Measurements from ENCODE around the gene ZNF580. TPM values are rescaled to one million over a fixed set of nuclear protein-coding genes. Genes with fewer than 3 reads are reported as not detected.
A peak's percentile ranks its signal among the peaks of the same experiment; 100 is the strongest.

The ZNF580 gene
- total and polyA plus RNA-seq, 9 of the 15 experiments (the other 6 are each of a cell fraction or from before 2014, with no cell fraction given) = 2.3 to 47.4 (median 6.0) TPM

GRCh38 chr19:55674841-55675660, 34.2 kb downstream of the ZNF580 start, which contains the start of gene EPN1 (continued):
- no peak for TF ChIP-seq SRSF9 (IDR thresholded peaks at IDR 0.05; ENCODE audit: borderline replicate concordance, low read depth, low read length)
- peak; percentile 79 for TF ChIP-seq KDM5B (IDR thresholded peaks at IDR 0.05; ENCODE audit: insufficient replicate concordance, low read depth, low read length)
- peak; percentile 83 for TF ChIP-seq CCNT2 (IDR thresholded peaks at IDR 0.05; ENCODE audit: borderline replicate concordance, extremely low read depth, insufficient read length, low read depth, low read length)
- peak; percentile 11 to 82; a peak in 2 of 4 replicates for TF ChIP-seq SIN3A (IDR thresholded peaks at IDR 0.05; ENCODE audit: borderline replicate concordance in 2 of 2, control insufficient read depth in 1 of 2, low read depth in 2 of 2, low read length in 2 of 2)
- TF ChIP-seq, protein P1, sequence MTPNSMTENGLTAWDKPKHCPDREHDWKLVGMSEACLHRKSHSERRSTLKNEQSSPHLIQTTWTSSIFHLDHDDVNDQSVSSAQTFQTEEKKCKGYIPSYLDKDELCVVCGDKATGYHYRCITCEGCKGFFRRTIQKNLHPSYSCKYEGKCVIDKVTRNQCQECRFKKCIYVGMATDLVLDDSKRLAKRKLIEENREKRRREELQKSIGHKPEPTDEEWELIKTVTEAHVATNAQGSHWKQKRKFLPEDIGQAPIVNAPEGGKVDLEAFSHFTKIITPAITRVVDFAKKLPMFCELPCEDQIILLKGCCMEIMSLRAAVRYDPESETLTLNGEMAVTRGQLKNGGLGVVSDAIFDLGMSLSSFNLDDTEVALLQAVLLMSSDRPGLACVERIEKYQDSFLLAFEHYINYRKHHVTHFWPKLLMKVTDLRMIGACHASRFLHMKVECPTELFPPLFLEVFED (CRISPR knock-in tag; conservative IDR thresholded peaks at IDR 0.05) = peak; percentile 81; the same call in 1 of the 2 replicates
- no peak for TF ChIP-seq ZNF77 (CRISPR knock-in tag; IDR thresholded peaks at IDR 0.05)
- TF ChIP-seq KHSRP (IDR thresholded peaks at IDR 0.05) = no peak
- no peak for TF ChIP-seq ZNF165 (CRISPR knock-in tag; IDR thresholded peaks at IDR 0.05; ENCODE audit: borderline replicate concordance)
- TF ChIP-seq ZNF780A (CRISPR knock-in tag; IDR thresholded peaks at IDR 0.05) = no peak
- TF ChIP-seq, protein P2, sequence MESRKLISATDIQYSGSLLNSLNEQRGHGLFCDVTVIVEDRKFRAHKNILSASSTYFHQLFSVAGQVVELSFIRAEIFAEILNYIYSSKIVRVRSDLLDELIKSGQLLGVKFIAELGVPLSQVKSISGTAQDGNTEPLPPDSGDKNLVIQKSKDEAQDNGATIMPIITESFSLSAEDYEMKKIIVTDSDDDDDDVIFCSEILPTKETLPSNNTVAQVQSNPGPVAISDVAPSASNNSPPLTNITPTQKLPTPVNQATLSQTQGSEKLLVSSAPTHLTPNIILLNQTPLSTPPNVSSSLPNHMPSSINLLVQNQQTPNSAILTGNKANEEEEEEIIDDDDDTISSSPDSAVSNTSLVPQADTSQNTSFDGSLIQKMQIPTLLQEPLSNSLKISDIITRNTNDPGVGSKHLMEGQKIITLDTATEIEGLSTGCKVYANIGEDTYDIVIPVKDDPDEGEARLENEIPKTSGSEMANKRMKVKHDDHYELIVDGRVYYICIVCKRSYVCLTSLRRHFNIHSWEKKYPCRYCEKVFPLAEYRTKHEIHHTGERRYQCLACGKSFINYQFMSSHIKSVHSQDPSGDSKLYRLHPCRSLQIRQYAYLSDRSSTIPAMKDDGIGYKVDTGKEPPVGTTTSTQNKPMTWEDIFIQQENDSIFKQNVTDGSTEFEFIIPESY (CRISPR knock-in tag; IDR thresholded peaks at IDR 0.05) = no peak
- TF ChIP-seq SPI1 (IDR thresholded peaks at IDR 0.05; ENCODE audit: borderline replicate concordance, low read depth, low read length) = peak; percentile 59; the same call in 1 of the 2 replicates
- no peak for TF ChIP-seq STAT5A (IDR thresholded peaks at IDR 0.05; ENCODE audit: borderline replicate concordance, low read length)
- TF ChIP-seq E2F8 (IDR thresholded peaks at IDR 0.05; ENCODE audit: low read depth, partially characterized antibody) = peak; percentile 95
- no peak for TF ChIP-seq ZZZ3 (IDR thresholded peaks at IDR 0.05)
- no peak for TF ChIP-seq PHTF2 (CRISPR knock-in tag; IDR thresholded peaks at IDR 0.05)
- no peak for TF ChIP-seq HNRNPUL1 (IDR thresholded peaks at IDR 0.05; ENCODE audit: low read length)
- no peak for TF ChIP-seq EWSR1 (IDR thresholded peaks at IDR 0.05; ENCODE audit: borderline replicate concordance, low read depth, partially characterized antibody)
- TF ChIP-seq MBD2 (IDR thresholded peaks at IDR 0.05; ENCODE audit: borderline replicate concordance, low read depth) = peak; percentile 74; the same call in 1 of the 2 replicates
- TF ChIP-seq MYNN (IDR thresholded peaks at IDR 0.05) = 0 out of 2 replicates have a peak, but pooled peaks have one; percentile 51
- no peak for TF ChIP-seq MYNN (CRISPR knock-in tag; IDR thresholded peaks at IDR 0.05)
- TF ChIP-seq EP300 (IDR thresholded peaks at IDR 0.05; ENCODE audit: low read length) = peak; percentile 35; the same call in 1 of the 2 replicates
- peak; percentile 95 for TF ChIP-seq CREB1 (IDR thresholded peaks at IDR 0.05)
- peak; percentile 95 for TF ChIP-seq CREB1 (CRISPR knock-in tag; IDR thresholded peaks at IDR 0.05)
